ENCODE data around the gene NXF1. TPM values are rescaled to one million over a fixed set of nuclear protein-coding genes. Genes with fewer than 3 reads are reported as not detected.

The NXF1 gene
- total RNA-seq, 1 experiment from 2014 or later, result 69.0 TPM

GRCh38 chr11:62747475-62748160, 57.6 kb downstream of the NXF1 start:
- Mint-ChIP-seq H3K27me3 (ENCODE audit: low read depth) (no peaks in the 10 kb centered on the region), H3K4me3 (no peak overlapping the region), H3K4me1 (peaks cover 0 to 4% of the 10 kb centered on the region in 2 experiments; a peak in 1 of 4 replicates), H3K36me3 (ENCODE audit: insufficient read depth in 1 of 3, low read depth in 3 of 3) (peaks cover 21 to 32% (median 23%) of the 10 kb centered on the region in 3 experiments), H3K9me3 (no peaks in the 10 kb centered on the region), H3K27ac (peak overlapping the region in 1 of 3 experiments; percentile 16; a peak in 1 of 7 replicates)
- Histone ChIP-seq H3K27me3 (ENCODE audit: insufficient read depth, low read length) (no peaks in the 10 kb centered on the region), H3K56ac (ENCODE audit: insufficient read length, low read depth, low read length) (no peak overlapping the region), H3K4me1 (ENCODE audit: insufficient read depth, low read length) (no peaks in the 10 kb centered on the region), H3K14ac (ENCODE audit: insufficient read depth, low read length) (no peak overlapping the region), H2AFZ (ENCODE audit: low read length) (no peak overlapping the region), H3K79me2 (ENCODE audit: insufficient read depth, low read length) (peaks cover 10% of the 10 kb centered on the region; the same call in 1 of the 2 replicates), H3K4me2 (ENCODE audit: insufficient read depth, insufficient read length, low read length) (no peak overlapping the region), H3K18ac (ENCODE audit: insufficient read length, low read depth, low read length) (no peak overlapping the region), H3K79me1 (ENCODE audit: insufficient read depth, low read depth, low read length, poor library complexity, severe bottlenecking) (peaks cover 6% of the 10 kb centered on the region), H2BK15ac (ENCODE audit: low read depth, low read length) (no peak overlapping the region), H3K27ac (ENCODE audit: insufficient read length, low read depth, low read length) (no peak overlapping the region), H4K5ac (ENCODE audit: insufficient read length, low read depth, low read length) (no peak overlapping the region), H3T11ph (ENCODE audit: low read length) (no peak overlapping the region), H3K9ac (ENCODE audit: extremely low read depth, insufficient read length, low read length) (no peak overlapping the region), H4K91ac (ENCODE audit: insufficient read length, low read depth, low read length) (no peak overlapping the region), H4K8ac (replicated peaks; ENCODE audit: insufficient read length, low read depth, low read length) (no peak overlapping the region), H2BK12ac (ENCODE audit: insufficient read length, low read depth, low read length) (no peak overlapping the region), H3K23me2 (ENCODE audit: insufficient read length, low read depth, low read length, poor library complexity, severe bottlenecking) (no peaks in the 10 kb centered on the region), H2BK20ac (ENCODE audit: low read depth, low read length, poor library complexity, severe bottlenecking) (no peak overlapping the region), H3K9me3 (ENCODE audit: control insufficient read depth, low read depth, low read length) (no peaks in the 10 kb centered on the region), H2BK5ac (ENCODE audit: insufficient read length, low read length) (no peak overlapping the region), H3K23ac (ENCODE audit: insufficient read length, low read depth, low read length) (no peak overlapping the region), H4K20me1 (ENCODE audit: control insufficient read depth, insufficient read depth, insufficient read length) (no peaks in the 10 kb centered on the region), H2BK120ac (ENCODE audit: low read depth, low read length, poor library complexity, severe bottlenecking) (no peak overlapping the region), H2AK5ac (ENCODE audit: insufficient read length, low read length) (no peak overlapping the region), H3K4ac (ENCODE audit: low read depth, low read length) (no peak overlapping the region)
- WGBS (ENCODE audit: extremely low coverage, insufficient read length, low lambda C conversion rate), result no CpG with 5 or more reads among the region's 9 CpGs
- DNase-seq, result no peak
- TF ChIP-seq CTCF (conservative IDR thresholded peaks at IDR 0.05), result no peak

Small RNA genes lying within 50 kb of the gene (microRNA-seq; reads per million reads assigned to microRNA genes)
- gene MIR6514 (ENCODE audit: borderline microRNAs expressed) (not detected), gene MIR6748 (ENCODE audit: borderline microRNAs expressed) (not detected)

Other genes with a start within 250 kb of the NXF1 start
- 1,790 and 1,800 TPM in 2 replicates for gene EEF1G, start 231.5 kb downstream of the NXF1 start, total RNA-seq (2021)
- gene TUT1, start 213.9 kb downstream of the NXF1 start, total RNA-seq (2021), result 20.7 and 24.9 TPM in 2 replicates
- gene MTA2, start 203.6 kb downstream of the NXF1 start, total RNA-seq (2021), result 143 and 149 TPM in 2 replicates
- gene EML3, start 192.7 kb downstream of the NXF1 start, total RNA-seq (2021), result 35.3 and 40.6 TPM in 2 replicates
- 0.79 and 1.0 TPM in 2 replicates for gene ROM1, start 192.2 kb downstream of the NXF1 start, total RNA-seq (2021)
- gene B3GAT3, start 183.5 kb downstream of the NXF1 start, total RNA-seq (2021), result 30.6 and 30.8 TPM in 2 replicates
- 387 TPM in 2 replicates for gene GANAB, start 158.8 kb downstream of the NXF1 start, total RNA-seq (2021)
- gene INTS5, start 152.1 kb downstream of the NXF1 start, total RNA-seq (2021), result 40.0 and 41.6 TPM in 2 replicates
- 139 and 150 TPM in 2 replicates for gene C11orf98, start 140.2 kb downstream of the NXF1 start, total RNA-seq (2021)
- 49.2 and 51.5 TPM in 2 replicates for gene CSKMT, start 140.1 kb downstream of the NXF1 start, total RNA-seq (2021)
- 11.1 and 12.3 TPM in 2 replicates for gene UQCC3, start 133.8 kb downstream of the NXF1 start, total RNA-seq (2021)
- gene LBHD1, start 133.2 kb downstream of the NXF1 start, total RNA-seq (2021), result 9.1 and 10.4 TPM in 2 replicates
- 110 and 118 TPM in 2 replicates for gene UBXN1, start 126.4 kb downstream of the NXF1 start, total RNA-seq (2021)
- gene LRRN4CL, start 115.9 kb downstream of the NXF1 start, total RNA-seq (2021), result 0.59 and 0.79 TPM in 2 replicates
- gene BSCL2, start 98.0 kb downstream of the NXF1 start, total RNA-seq (2021), result 68.4 and 77.4 TPM in 2 replicates
- gene GNG3, start 97.8 kb downstream of the NXF1 start, total RNA-seq (2021), result 3.2 and 3.4 TPM in 2 replicates
- 40.6 and 43.5 TPM in 2 replicates for gene HNRNPUL2, start 78.0 kb downstream of the NXF1 start, total RNA-seq (2021)
- gene TTC9C, start 77.0 kb downstream of the NXF1 start, total RNA-seq (2021), result 31.6 and 33.4 TPM in 2 replicates
- gene ZBTB3, start 51.3 kb downstream of the NXF1 start, total RNA-seq (2021), result 39.7 and 43.4 TPM in 2 replicates
- 126 and 129 TPM in 2 replicates for gene POLR2G, start 43.9 kb downstream of the NXF1 start, total RNA-seq (2021)
- gene TAF6L, start 34.0 kb downstream of the NXF1 start, total RNA-seq (2021), result 37.7 and 44.2 TPM in 2 replicates
- gene TMEM179B, start 18.0 kb downstream of the NXF1 start, total RNA-seq (2021), result 25.0 and 25.5 TPM in 2 replicates
- gene TMEM223, start 13.4 kb downstream of the NXF1 start, total RNA-seq (2021), result 21.7 and 22.2 TPM in 2 replicates
- gene STX5, start 26.6 kb upstream of the NXF1 start, total RNA-seq (2021), result 33.5 and 34.7 TPM in 2 replicates
- gene TEX54, start 27.4 kb upstream of the NXF1 start, total RNA-seq (2021), result 0.53 and 1.2 TPM in 2 replicates
- 121 and 124 TPM in 2 replicates for gene WDR74, start 34.1 kb upstream of the NXF1 start, total RNA-seq (2021)
- gene SLC3A2, start 75.5 kb upstream of the NXF1 start, total RNA-seq (2021), result 289 and 290 TPM in 2 replicates
- not detected in 2 replicates for gene CHRM1, start 115.9 kb upstream of the NXF1 start, total RNA-seq (2021)
- not detected in 2 replicates for gene SLC22A6, start 179.5 kb upstream of the NXF1 start, total RNA-seq (2021)
- gene SLC22A8, start 210.4 kb upstream of the NXF1 start, total RNA-seq (2021), result not detected in 2 replicates